ENCODE measurements around the gene HIVEP3. TPM values are rescaled to one million over a fixed set of nuclear protein-coding genes. Genes with fewer than 3 reads are reported as not detected.

HIVEP3 gene
- total RNA-seq, 1 experiment from 2014 or later, result 0.55 TPM

DNA sequence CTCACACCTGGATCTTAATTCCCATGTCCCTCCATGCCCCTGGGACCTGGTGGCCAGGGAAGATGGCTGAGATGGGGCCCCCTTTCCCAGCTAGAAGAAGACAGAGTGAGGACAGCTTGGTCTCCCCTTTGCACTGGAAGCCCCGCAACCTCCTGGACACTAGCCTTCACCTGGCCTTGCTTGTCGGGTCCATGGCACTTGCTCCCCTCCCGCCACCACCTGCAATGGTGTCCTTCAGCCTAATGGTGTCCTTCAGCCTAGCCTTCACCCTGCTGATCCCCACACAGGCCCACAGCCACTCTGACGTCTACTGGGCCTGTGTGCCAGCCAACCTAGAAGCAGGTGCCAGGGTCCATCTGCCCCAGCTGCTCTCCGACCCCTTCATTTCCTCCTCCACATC is 388.3 kb downstream of the HIVEP3 start:
- no peak for ATAC-seq
- H3K9me3 Mint-ChIP-seq, result peaks cover 25% of the 10 kb centered on the region
- TF ChIP-seq ZNF317 (CRISPR knock-in tag; IDR thresholded peaks at IDR 0.05; ENCODE audit: borderline replicate concordance, low read depth), result no peak
- H3K27me3 Mint-ChIP-seq (ENCODE audit: low read depth), result no peaks in the 10 kb centered on the region; the same call in 1 of the 2 replicates
- no peak overlapping the region for H3K4me3 Mint-ChIP-seq
- ChIA-PET CTCF (no interaction called here), POLR2A (no interaction called here)
- H3K36me3 Mint-ChIP-seq, result peaks cover 3% of the 10 kb centered on the region; the same call in 1 of the 2 replicates
- no peak for DNase-seq (ENCODE audit: low spot score)
- H3K4me1 Mint-ChIP-seq, result no peaks in the 10 kb centered on the region
- H3K27ac Mint-ChIP-seq, result no peak overlapping the region

GRCh38 chr1:41529621-41530395 is 388.9 kb downstream of the HIVEP3 start:
- ChIA-PET POLR2A (no interaction called here), CTCF (no interaction called here)
- ATAC-seq, result no peak
- no peak overlapping the region for H3K4me3 Mint-ChIP-seq
- H3K36me3 Mint-ChIP-seq, result peaks cover 3% of the 10 kb centered on the region; the same call in 1 of the 2 replicates
- no peaks in the 10 kb centered on the region; the same call in 1 of the 2 replicates for H3K27me3 Mint-ChIP-seq (ENCODE audit: low read depth)
- TF ChIP-seq ZNF416 (CRISPR knock-in tag; IDR thresholded peaks at IDR 0.05) (no peak), ZNF219 (CRISPR knock-in tag; IDR thresholded peaks at IDR 0.05; ENCODE audit: borderline replicate concordance) (no peak), NR1H2 (CRISPR knock-in tag; IDR thresholded peaks at IDR 0.05) (no peak), MYBL2 (CRISPR knock-in tag; IDR thresholded peaks at IDR 0.05) (no peak), ZNF423 (CRISPR knock-in tag; IDR thresholded peaks at IDR 0.05) (no peak), AFF4 (CRISPR knock-in tag; IDR thresholded peaks at IDR 0.05; ENCODE audit: borderline replicate concordance) (no peak), NFYB (CRISPR knock-in tag; conservative IDR thresholded peaks at IDR 0.05; ENCODE audit: low read depth) (no peak), ZNF121 (CRISPR knock-in tag; IDR thresholded peaks at IDR 0.05) (no peak), PRDM15 (CRISPR knock-in tag; IDR thresholded peaks at IDR 0.05) (no peak), FOXP1 (CRISPR knock-in tag; IDR thresholded peaks at IDR 0.05; ENCODE audit: borderline replicate concordance) (no peak), ELF4 (CRISPR knock-in tag; IDR thresholded peaks at IDR 0.05; ENCODE audit: low read depth) (no peak), TEAD4 (CRISPR knock-in tag; IDR thresholded peaks at IDR 0.05) (no peak), ZNF138 (CRISPR knock-in tag; conservative IDR thresholded peaks at IDR 0.05) (no peak), ZNF512 (CRISPR knock-in tag; IDR thresholded peaks at IDR 0.05; ENCODE audit: borderline replicate concordance) (no peak)
- TF ChIP-seq, protein P1, sequence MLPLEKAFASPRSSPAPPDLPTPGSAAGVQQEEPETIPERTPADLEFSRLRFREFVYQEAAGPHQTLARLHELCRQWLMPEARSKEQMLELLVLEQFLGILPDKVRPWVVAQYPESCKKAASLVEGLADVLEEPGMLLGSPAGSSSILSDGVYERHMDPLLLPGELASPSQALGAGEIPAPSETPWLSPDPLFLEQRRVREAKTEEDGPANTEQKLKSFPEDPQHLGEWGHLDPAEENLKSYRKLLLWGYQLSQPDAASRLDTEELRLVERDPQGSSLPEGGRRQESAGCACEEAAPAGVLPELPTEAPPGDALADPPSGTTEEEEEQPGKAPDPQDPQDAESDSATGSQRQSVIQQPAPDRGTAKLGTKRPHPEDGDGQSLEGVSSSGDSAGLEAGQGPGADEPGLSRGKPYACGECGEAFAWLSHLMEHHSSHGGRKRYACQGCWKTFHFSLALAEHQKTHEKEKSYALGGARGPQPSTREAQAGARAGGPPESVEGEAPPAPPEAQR (CRISPR knock-in tag; IDR thresholded peaks at IDR 0.05), result no peak
- TF ChIP-seq, protein P2, sequence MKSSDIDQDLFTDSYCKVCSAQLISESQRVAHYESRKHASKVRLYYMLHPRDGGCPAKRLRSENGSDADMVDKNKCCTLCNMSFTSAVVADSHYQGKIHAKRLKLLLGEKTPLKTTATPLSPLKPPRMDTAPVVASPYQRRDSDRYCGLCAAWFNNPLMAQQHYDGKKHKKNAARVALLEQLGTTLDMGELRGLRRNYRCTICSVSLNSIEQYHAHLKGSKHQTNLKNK (CRISPR knock-in tag; IDR thresholded peaks at IDR 0.05), result no peak
- TF ChIP-seq, protein P3, sequence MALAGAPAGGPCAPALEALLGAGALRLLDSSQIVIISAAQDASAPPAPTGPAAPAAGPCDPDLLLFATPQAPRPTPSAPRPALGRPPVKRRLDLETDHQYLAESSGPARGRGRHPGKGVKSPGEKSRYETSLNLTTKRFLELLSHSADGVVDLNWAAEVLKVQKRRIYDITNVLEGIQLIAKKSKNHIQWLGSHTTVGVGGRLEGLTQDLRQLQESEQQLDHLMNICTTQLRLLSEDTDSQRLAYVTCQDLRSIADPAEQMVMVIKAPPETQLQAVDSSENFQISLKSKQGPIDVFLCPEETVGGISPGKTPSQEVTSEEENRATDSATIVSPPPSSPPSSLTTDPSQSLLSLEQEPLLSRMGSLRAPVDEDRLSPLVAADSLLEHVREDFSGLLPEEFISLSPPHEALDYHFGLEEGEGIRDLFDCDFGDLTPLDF (CRISPR knock-in tag; IDR thresholded peaks at IDR 0.05), result no peak
- TF ChIP-seq, protein P4, sequence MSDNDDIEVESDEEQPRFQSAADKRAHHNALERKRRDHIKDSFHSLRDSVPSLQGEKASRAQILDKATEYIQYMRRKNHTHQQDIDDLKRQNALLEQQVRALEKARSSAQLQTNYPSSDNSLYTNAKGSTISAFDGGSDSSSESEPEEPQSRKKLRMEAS (CRISPR knock-in tag; IDR thresholded peaks at IDR 0.05), result no peak
- H3K9me3 Mint-ChIP-seq, result peaks cover 25% of the 10 kb centered on the region
- no peaks in the 10 kb centered on the region for H3K4me1 Mint-ChIP-seq
- no peak for DNase-seq (ENCODE audit: low spot score)
- no peak overlapping the region for H3K27ac Mint-ChIP-seq

Data from WTC11 (cell line).